Spleen (tissue), 7 donors: ENCODE data around the gene ITPK1.

Experiments used
- CTCF ChIP-seq, 11 experiments: fragments of 200-600 bp in 7 of 11; fragments of 450-650 bp in 4 of 11; sonication (generic) in 4 of 11; IDR thresholded peaks in 8 of 11; conservative IDR thresholded peaks in 3 of 11; 1 replicate in 7 of 11; 2 replicates in 4 of 11; pipeline versions ENCODE4 v1.4.0 to v1.8.0; 2016 to 2021; ENCODE audit warnings: antibody characterized with exemption in 11 of 11, inconsistent platforms in 4 of 11, mild to moderate bottlenecking in 1 of 11
- POLR2A ChIP-seq, 3 donors: fragments of 450-650 bp; IDR thresholded peaks; one replicate each; pipeline ENCODE4 v1.5.1; 2017; ENCODE audit warnings: antibody characterized with exemption in 3 of 3, mild to moderate bottlenecking in 1 of 3
- POLR2AphosphoS5 ChIP-seq, 3 donors: sonication (generic); formaldehyde crosslinking; IDR thresholded peaks; one replicate each; pipeline ENCODE4 v1.5.1; 2017; ENCODE audit warnings: antibody characterized with exemption in 3 of 3
- donor health status: DM: no; HTN: no; CAD: no; lungs with moderate emphysema.
- donor health status: DM: no; HTN: no; CAD: no.
- donor health status: DM: no; HTN: no; CAD: no.

DNA sequence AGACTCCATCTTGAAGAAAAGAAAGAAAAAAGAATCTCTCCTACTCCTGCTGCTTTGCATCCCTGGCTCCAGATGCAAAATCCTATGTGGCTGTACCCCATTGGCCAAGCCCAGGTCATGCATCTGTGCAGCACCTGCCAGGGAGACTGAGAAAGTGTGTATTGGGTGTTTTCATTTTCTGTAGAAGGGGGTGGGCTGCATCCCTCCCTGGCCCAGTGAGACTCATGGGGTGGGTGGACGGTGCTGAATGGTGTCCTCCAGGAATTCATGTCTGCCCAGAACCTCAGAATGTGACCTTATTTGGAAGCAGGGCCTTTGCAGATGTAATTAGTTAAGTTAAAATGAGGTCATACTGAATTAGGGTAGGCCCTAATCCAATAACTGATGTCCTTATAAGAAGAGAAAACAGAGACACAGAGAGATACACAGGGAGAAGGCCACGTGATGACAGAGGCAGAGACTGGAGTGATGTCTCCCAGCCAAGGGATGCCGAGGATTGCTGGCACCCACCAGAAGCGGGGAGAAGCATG, 45.8 kb upstream of the ITPK1 start:
- no peak for TF ChIP-seq POLR2A (IDR thresholded peaks at IDR 0.05)
- no peak for TF ChIP-seq CTCF (IDR thresholded peaks at IDR 0.05 in 8 of 11, conservative IDR thresholded peaks at IDR 0.05 in 3 of 11)
- TF ChIP-seq POLR2AphosphoS5 (IDR thresholded peaks at IDR 0.05), result no peak
